Measurements from ENCODE around the gene FAT1.

Gene FAT1

GRCh38 chr4:186724058-186724863 is 605 bp upstream of the FAT1 start:
- DNase-seq = peak in 11 of 14 donors; percentile 13 to 85 (median 41)

- peak in 2 of 14 donors; percentile 28 to 73 for DNase-seq
Measured at GRCh38 chr4:186722796-186723291, 812 bp downstream of the FAT1 start.

GRCh38 chr4:186719925-186720694 is 3.5 kb downstream of the FAT1 start:
- DNase-seq = no peak

- DNase-seq = no peak
Measured at GRCh38 chr4:186717556-186717955, 6.1 kb downstream of the FAT1 start.

GRCh38 chr4:186715077-186715476 is 8.6 kb downstream of the FAT1 start:
- DNase-seq = no peak

- no peak for DNase-seq
Measured at GRCh38 chr4:186714006-186714675, 9.5 kb downstream of the FAT1 start.

GRCh38 chr4:186712690-186713089 is 11.0 kb downstream of the FAT1 start:
- DNase-seq = no peak

GRCh38 chr4:186710521-186711119 is 13.0 kb downstream of the FAT1 start:
- no peak for DNase-seq

GRCh38 chr4:186709517-186709916 is 14.1 kb downstream of the FAT1 start:
- no peak for DNase-seq

- DNase-seq = no peak
Measured at GRCh38 chr4:186708554-186708953, 15.1 kb downstream of the FAT1 start.

- DNase-seq = no peak
Measured at GRCh38 chr4:186707996-186708395, 15.7 kb downstream of the FAT1 start.

GRCh38 chr4:186707574-186707973 is 16.1 kb downstream of the FAT1 start:
- DNase-seq = no peak

- no peak for DNase-seq
Measured at GRCh38 chr4:186704057-186704456, 19.6 kb downstream of the FAT1 start.

- DNase-seq = no peak
Measured at GRCh38 chr4:186703510-186703909, 20.1 kb downstream of the FAT1 start.

- no peak for DNase-seq
Measured at GRCh38 chr4:186702940-186703339, 20.7 kb downstream of the FAT1 start.

GRCh38 chr4:186702297-186702696 is 21.4 kb downstream of the FAT1 start:
- DNase-seq = no peak

GRCh38 chr4:186701788-186702187 is 21.9 kb downstream of the FAT1 start:
- no peak for DNase-seq

GRCh38 chr4:186701273-186701672 is 22.4 kb downstream of the FAT1 start:
- DNase-seq = peak in 10 of 14 donors; percentile 13 to 61 (median 38)

- peak in 10 of 14 donors; percentile 12 to 75 (median 38) for DNase-seq
Measured at GRCh38 chr4:186700746-186701145, 22.9 kb downstream of the FAT1 start.

- peak in 1 of 14 donors; percentile 27 for DNase-seq
Measured at GRCh38 chr4:186699881-186700397, 23.7 kb downstream of the FAT1 start.

- no peak for DNase-seq
Measured at GRCh38 chr4:186699298-186699697, 24.4 kb downstream of the FAT1 start.

- DNase-seq = no peak
Measured at GRCh38 chr4:186698525-186698924, 25.1 kb downstream of the FAT1 start.
